Peyer's patch (tissue), 4 donors: ENCODE data around the gene CARD10. TPM values are rescaled to one million over a fixed set of nuclear protein-coding genes. Genes with fewer than 3 reads are reported as not detected.

ENCODE experiments used
- DNase-seq, 3 donors: peaks; one replicate each; pipeline ENCODE4 v3.0.0-alpha.2; 2017 to 2019
- H3K27ac ChIP-seq, 4 donors: fragments of 200-600 bp; sonication (generic); one replicate each; pipeline ENCODE4 v1.5.1; 2016 to 2019
- H3K27me3 ChIP-seq, 2 donors: fragments of 200-600 bp; sonication (generic); one replicate each; pipeline ENCODE4 v1.5.1; 2019
- H3K36me3 ChIP-seq, 3 donors: fragments of 200-600 bp; sonication (generic); one replicate each; pipeline ENCODE4 v1.5.1; 2016 to 2019
- H3K4me1 ChIP-seq, 4 donors: fragments of 200-600 bp; sonication (generic); one replicate each; pipeline ENCODE4 v1.5.1; 2016 to 2019
- H3K4me3 ChIP-seq, 4 donors: fragments of 200-600 bp; sonication (generic); 1 replicate in 3 of 4; 2 replicates in 1 of 4; pipeline ENCODE4 v1.5.1; 2016 to 2019; ENCODE audit warnings: mild to moderate bottlenecking in 1 of 4
- H3K9me3 ChIP-seq, 4 donors: fragments of 200-600 bp; sonication (generic); one replicate each; pipeline ENCODE4 v1.5.1; 2016 to 2019; ENCODE audit warnings: mild to moderate bottlenecking in 1 of 4
- CTCF ChIP-seq, 6 experiments: fragments of 450-650 bp in 4 of 6; fragments of 200-600 bp in 2 of 6; sonication (generic) in 1 of 6; IDR thresholded peaks; one replicate each; pipeline ENCODE4 v1.5.1; 2017 to 2019; ENCODE audit warnings: antibody characterized with exemption in 6 of 6, mild to moderate bottlenecking in 3 of 6, moderate library complexity in 1 of 6
- POLR2A ChIP-seq, 2 donors: fragments of 450-650 bp; IDR thresholded peaks; one replicate each; pipeline ENCODE4 v1.5.1; 2017; ENCODE audit warnings: antibody characterized with exemption in 2 of 2, mild to moderate bottlenecking in 2 of 2, moderate library complexity in 2 of 2
- total RNA-seq, 4 donors: library from RNA; depleted of rRNA; stranded (reverse); fragments of >200 nt; gene quantifications; one replicate each; pipeline ENCODE4 v1.1.0, GENCODE V29; 2016

The CARD10 gene
- total RNA-seq, 4 donors from 2014 or later = 74.3 to 142 (median 123) TPM

GRCh38 chr22:37476389-37477329, 42.6 kb downstream of the CARD10 start:
- Histone ChIP-seq H3K4me1 (no peaks in the 10 kb centered on the region), H3K36me3 (peaks cover 0 to 44% (median 0%) of the 10 kb centered on the region in 3 donors), H3K4me3 (no peak overlapping the region)

GRCh38 chr22:37474447-37475090, 44.6 kb downstream of the CARD10 start:
- Histone ChIP-seq H3K36me3 (peaks cover 0 to 43% (median 0%) of the 10 kb centered on the region in 3 donors), H3K27me3 (no peaks in the 10 kb centered on the region), H3K9me3 (no peaks in the 10 kb centered on the region), H3K4me1 (peaks cover 0 to under 1% (median 0%) of the 10 kb centered on the region in 4 donors), H3K27ac (no peak overlapping the region), H3K4me3 (no peak overlapping the region)
- DNase-seq = no peak
- TF ChIP-seq CTCF (IDR thresholded peaks at IDR 0.05) = no peak

More at GRCh38 chr22:37476389-37477329, 42.6 kb downstream of the CARD10 start:
- Histone ChIP-seq H3K9me3 (no peaks in the 10 kb centered on the region), H3K27me3 (no peaks in the 10 kb centered on the region), H3K27ac (no peak overlapping the region)
- no peak for DNase-seq
- no peak for TF ChIP-seq POLR2A (IDR thresholded peaks at IDR 0.05)
- no peak for TF ChIP-seq CTCF (IDR thresholded peaks at IDR 0.05)

GRCh38 chr22:37473437-37473946, 45.7 kb downstream of the CARD10 start:
- no peak overlapping the region for H3K27ac ChIP-seq
- peaks cover 0 to 37% (median 0%) of the 10 kb centered on the region in 3 donors for H3K36me3 ChIP-seq
- no peak for TF ChIP-seq CTCF (IDR thresholded peaks at IDR 0.05)
- no peaks in the 10 kb centered on the region for H3K27me3 ChIP-seq
- peaks cover 0 to 6% (median 0%) of the 10 kb centered on the region in 4 donors for H3K4me1 ChIP-seq
- no peaks in the 10 kb centered on the region for H3K9me3 ChIP-seq
- H3K4me3 ChIP-seq = no peak overlapping the region
- DNase-seq = no peak

- DNase-seq = peak in 2 of 3 donors; percentile 69 to 76
- no peak overlapping the region for H3K27ac ChIP-seq
- peaks cover 0 to 27% (median 0%) of the 10 kb centered on the region in 3 donors for H3K36me3 ChIP-seq
- peaks cover 0 to 6% (median 0%) of the 10 kb centered on the region in 4 donors for H3K4me1 ChIP-seq
- H3K4me3 ChIP-seq = no peak overlapping the region
- H3K27me3 ChIP-seq = no peaks in the 10 kb centered on the region
- no peaks in the 10 kb centered on the region for H3K9me3 ChIP-seq
- TF ChIP-seq POLR2A (IDR thresholded peaks at IDR 0.05) = no peak
- peak in 5 of 6 experiments; percentile 28 to 64 (median 60) for TF ChIP-seq CTCF (IDR thresholded peaks at IDR 0.05)
Measured at GRCh38 chr22:37472418-37473006, 46.7 kb downstream of the CARD10 start.

- Histone ChIP-seq H3K27me3 (no peaks in the 10 kb centered on the region), H3K27ac (no peak overlapping the region), H3K36me3 (peaks cover 0 to 30% (median 0%) of the 10 kb centered on the region in 3 donors), H3K9me3 (no peaks in the 10 kb centered on the region), H3K4me1 (peaks cover 0 to 6% (median 0%) of the 10 kb centered on the region in 4 donors), H3K4me3 (no peak overlapping the region)
- no peak for TF ChIP-seq CTCF (IDR thresholded peaks at IDR 0.05)
- TF ChIP-seq POLR2A (IDR thresholded peaks at IDR 0.05) = no peak
- no peak for DNase-seq
Measured at GRCh38 chr22:37471727-37472417, 47.3 kb downstream of the CARD10 start.
